ENCODE results near the gene TNIP2.

The TNIP2 gene

DNA sequence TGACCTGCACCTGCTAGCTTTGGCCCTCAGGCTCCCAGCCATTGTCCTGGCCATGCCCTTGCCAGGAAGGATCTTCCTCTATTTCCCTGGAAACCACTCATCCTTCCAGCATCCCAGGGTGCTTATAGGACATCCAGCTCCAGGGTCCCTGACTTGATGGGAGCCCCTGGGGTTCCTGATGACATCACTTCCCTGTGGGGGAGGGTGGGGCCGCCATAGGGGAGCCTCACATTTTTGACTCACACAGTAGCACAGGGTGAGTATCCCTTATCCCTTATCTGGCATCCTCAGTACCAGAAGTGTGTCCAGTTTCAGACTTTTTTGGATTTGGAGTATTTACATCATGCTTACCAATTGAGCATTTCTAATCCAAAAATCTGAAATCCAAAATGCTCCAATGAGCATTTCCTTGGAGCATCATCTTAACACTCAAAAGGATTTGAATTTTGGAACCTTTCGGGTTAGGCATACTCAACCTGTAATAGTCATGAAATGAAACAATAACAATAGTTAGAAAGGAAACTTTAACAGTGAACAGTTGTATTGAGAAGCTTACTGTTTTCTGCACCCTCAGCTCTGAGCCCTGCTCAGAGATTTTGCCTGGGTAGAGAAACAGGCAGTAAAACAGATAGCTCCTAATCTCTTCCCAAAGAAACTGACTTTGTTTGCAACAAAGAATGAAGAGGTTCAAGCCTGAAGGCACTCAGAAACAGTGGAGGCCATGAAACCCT, 22.1 kb downstream of the TNIP2 start:
- TF ChIP-seq, protein P1, sequence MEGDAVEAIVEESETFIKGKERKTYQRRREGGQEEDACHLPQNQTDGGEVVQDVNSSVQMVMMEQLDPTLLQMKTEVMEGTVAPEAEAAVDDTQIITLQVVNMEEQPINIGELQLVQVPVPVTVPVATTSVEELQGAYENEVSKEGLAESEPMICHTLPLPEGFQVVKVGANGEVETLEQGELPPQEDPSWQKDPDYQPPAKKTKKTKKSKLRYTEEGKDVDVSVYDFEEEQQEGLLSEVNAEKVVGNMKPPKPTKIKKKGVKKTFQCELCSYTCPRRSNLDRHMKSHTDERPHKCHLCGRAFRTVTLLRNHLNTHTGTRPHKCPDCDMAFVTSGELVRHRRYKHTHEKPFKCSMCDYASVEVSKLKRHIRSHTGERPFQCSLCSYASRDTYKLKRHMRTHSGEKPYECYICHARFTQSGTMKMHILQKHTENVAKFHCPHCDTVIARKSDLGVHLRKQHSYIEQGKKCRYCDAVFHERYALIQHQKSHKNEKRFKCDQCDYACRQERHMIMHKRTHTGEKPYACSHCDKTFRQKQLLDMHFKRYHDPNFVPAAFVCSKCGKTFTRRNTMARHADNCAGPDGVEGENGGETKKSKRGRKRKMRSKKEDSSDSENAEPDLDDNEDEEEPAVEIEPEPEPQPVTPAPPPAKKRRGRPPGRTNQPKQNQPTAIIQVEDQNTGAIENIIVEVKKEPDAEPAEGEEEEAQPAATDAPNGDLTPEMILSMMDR (IDR thresholded peaks at IDR 0.05), result no peak
- Histone ChIP-seq H3K4me1 (ENCODE audit: control insufficient read depth in 1 of 2, insufficient read depth in 1 of 2, low read depth in 1 of 2, low read length in 1 of 2) (no peaks in the 10 kb centered on the region), H3K27me3 (no peaks in the 10 kb centered on the region), H3K27ac (peak overlapping the region; percentile 18), H3K36me3 (peaks cover 38% of the 10 kb centered on the region), H3K4me3 (ENCODE audit: low read depth in 1 of 2, low read length in 1 of 2) (no peak overlapping the region), H3K9me3 (no peaks in the 10 kb centered on the region)

DNA sequence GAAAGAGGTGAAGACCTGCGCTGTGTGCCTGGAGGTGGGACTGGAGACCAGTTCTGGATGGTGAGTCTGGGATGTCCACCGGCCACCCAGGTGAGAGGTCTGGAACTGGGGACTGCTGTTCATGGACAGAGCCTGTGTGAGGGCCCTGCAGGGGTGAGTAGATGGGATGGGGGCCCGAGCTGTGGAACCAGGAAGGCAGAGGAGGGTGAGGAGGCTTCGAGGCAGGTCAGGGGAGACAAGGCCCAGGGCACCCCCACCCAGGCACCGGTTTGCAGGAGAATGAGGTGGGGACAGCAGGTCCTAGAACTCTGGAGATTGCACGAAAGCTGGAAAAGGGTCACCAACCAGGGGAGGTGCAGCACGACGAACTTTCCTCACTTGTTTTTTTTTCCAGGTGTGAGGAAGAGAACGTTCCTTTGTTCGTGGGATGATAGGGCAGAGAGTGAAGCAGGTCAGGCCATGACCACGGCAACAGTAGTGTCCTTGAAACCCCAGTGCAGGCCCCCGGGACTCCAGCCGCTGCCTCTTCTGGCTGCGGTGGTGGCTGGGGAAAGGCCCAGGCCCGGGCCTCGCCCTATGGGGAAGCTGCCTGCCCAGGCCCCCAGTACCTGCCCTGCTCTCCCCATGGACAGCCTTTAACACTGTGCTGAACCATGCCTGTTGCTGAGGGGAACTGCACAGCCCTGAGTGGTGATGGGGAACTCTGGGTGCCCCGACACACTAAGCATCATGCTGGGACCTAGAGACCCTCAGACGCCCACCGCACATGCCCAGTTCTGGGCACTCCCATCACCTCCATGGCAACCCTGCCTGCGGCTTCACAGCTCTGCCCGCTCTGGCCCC, 22.9 kb downstream of the TNIP2 start:
- no peaks in the 10 kb centered on the region for H3K4me1 ChIP-seq (ENCODE audit: control insufficient read depth in 1 of 2, insufficient read depth in 1 of 2, low read depth in 1 of 2, low read length in 1 of 2)
- no peak overlapping the region for H3K4me3 ChIP-seq (ENCODE audit: low read depth in 1 of 2, low read length in 1 of 2)
- TF ChIP-seq, protein P1 (IDR thresholded peaks at IDR 0.05), result no peak
- peaks cover 41% of the 10 kb centered on the region for H3K36me3 ChIP-seq
- no peak overlapping the region for H3K27ac ChIP-seq
- H3K9me3 ChIP-seq, result no peaks in the 10 kb centered on the region
- H3K27me3 ChIP-seq, result no peaks in the 10 kb centered on the region

DNA sequence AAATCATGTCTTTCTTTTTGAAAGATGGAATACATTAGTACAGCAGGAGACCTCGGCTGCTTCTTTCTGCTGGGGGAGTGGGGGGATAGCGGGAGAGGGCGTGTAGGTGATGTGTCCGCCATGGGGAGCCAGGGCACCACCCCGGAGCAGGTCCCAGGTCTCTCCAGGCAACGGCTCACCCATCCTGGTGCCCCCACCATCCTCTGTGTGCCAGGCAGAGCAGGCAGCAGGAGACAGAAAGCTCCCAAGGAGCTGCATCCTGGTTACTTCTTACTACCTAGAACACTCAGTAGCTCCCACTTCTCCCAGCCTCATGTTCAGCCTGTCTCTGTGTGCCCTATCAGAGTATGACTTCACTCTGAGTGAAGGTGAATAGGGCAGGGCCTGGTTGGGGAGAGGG, 23.6 kb downstream of the TNIP2 start:
- Histone ChIP-seq H3K9me3 (no peaks in the 10 kb centered on the region), H3K27ac (no peak overlapping the region), H3K4me1 (ENCODE audit: control insufficient read depth in 1 of 2, insufficient read depth in 1 of 2, low read depth in 1 of 2, low read length in 1 of 2) (no peaks in the 10 kb centered on the region), H3K4me3 (ENCODE audit: low read depth in 1 of 2, low read length in 1 of 2) (no peak overlapping the region), H3K27me3 (no peaks in the 10 kb centered on the region), H3K36me3 (peaks cover 42% of the 10 kb centered on the region)
- TF ChIP-seq, protein P1 (IDR thresholded peaks at IDR 0.05), result no peak

DNA sequence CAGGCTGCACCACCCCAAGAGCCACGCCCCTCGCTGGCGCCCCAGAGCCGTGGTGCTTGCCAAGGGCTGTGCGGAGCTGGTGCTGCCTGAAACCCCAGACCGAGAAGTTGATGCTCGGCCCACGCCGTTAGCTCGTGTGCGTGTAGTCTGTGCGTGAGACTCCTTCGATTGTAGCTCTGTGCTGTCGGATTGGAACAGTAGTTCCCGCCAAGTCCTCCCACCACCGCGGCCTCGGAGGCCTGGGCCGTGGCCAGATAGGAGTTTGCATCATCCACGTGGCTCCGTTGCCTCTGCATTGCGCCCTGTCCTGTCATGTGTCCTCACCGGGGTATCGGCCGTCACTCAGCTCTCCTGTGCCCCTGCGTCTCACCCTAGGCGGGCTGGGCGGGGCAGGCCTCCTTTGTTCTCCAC, 24.2 kb downstream of the TNIP2 start:
- TF ChIP-seq, protein P1 (IDR thresholded peaks at IDR 0.05), result no peak
- Histone ChIP-seq H3K27ac (no peak overlapping the region), H3K4me3 (ENCODE audit: low read depth in 1 of 2, low read length in 1 of 2) (no peak overlapping the region), H3K36me3 (peaks cover 49% of the 10 kb centered on the region), H3K4me1 (ENCODE audit: control insufficient read depth in 1 of 2, insufficient read depth in 1 of 2, low read depth in 1 of 2, low read length in 1 of 2) (no peaks in the 10 kb centered on the region), H3K27me3 (no peaks in the 10 kb centered on the region), H3K9me3 (no peaks in the 10 kb centered on the region)

DNA sequence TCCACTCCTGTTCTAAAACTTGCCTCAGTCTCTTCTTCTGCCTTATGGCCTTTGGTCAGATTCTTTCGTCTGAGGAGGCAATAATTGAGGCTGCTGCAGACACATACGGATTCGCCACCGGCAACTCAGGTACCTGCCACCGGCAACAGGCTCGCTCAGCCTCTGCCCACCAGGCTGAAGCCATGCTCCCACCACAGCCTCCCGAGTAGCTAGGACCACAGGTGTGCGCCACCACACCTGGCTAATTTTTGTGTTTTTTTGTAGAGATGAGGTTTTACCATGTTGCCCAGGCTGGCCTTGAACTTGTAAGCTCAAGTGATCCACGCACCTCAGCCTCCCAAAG, 26.6 kb downstream of the TNIP2 start:
- Histone ChIP-seq H3K27me3 (no peaks in the 10 kb centered on the region), H3K27ac (no peak overlapping the region), H3K4me3 (ENCODE audit: low read depth in 1 of 2, low read length in 1 of 2) (no peak overlapping the region), H3K36me3 (peaks cover 49% of the 10 kb centered on the region), H3K4me1 (ENCODE audit: control insufficient read depth in 1 of 2, insufficient read depth in 1 of 2, low read depth in 1 of 2, low read length in 1 of 2) (no peaks in the 10 kb centered on the region), H3K9me3 (no peaks in the 10 kb centered on the region)
- TF ChIP-seq, protein P1 (IDR thresholded peaks at IDR 0.05), result no peak
